ENCODE measurements around the gene RYR1. TPM values are rescaled to one million over a fixed set of nuclear protein-coding genes. Genes with fewer than 3 reads are reported as not detected.

RYR1 gene
- total RNA-seq, 2 experiments from 2014 or later, result 0.54 to 1.4 TPM

DNA sequence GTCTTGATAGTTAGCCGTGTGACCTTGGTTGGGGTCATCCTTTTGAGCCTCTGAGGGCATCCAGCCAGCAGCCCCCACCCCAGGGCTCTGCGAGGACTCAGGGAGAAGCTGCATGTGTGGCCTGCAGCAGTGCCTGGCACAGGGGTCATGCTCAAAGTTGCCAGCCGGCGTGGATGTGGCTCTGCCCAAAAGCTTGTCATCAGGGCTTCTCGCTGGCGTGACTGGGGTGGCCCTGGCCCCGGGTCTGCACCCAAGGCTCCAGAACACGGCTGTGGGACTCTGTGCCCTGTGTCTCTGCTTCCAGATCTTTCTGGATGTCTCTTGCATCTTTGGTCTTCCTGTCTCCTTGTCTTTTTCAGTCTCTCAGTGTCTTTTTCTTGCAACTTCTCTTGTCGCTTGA, 90.9 kb downstream of the RYR1 start:
- POLR2A ChIA-PET, result no interaction called here

GRCh38 chr19:38524994-38525634, 91.6 kb downstream of the RYR1 start:
- TF ChIP-seq, protein P1, sequence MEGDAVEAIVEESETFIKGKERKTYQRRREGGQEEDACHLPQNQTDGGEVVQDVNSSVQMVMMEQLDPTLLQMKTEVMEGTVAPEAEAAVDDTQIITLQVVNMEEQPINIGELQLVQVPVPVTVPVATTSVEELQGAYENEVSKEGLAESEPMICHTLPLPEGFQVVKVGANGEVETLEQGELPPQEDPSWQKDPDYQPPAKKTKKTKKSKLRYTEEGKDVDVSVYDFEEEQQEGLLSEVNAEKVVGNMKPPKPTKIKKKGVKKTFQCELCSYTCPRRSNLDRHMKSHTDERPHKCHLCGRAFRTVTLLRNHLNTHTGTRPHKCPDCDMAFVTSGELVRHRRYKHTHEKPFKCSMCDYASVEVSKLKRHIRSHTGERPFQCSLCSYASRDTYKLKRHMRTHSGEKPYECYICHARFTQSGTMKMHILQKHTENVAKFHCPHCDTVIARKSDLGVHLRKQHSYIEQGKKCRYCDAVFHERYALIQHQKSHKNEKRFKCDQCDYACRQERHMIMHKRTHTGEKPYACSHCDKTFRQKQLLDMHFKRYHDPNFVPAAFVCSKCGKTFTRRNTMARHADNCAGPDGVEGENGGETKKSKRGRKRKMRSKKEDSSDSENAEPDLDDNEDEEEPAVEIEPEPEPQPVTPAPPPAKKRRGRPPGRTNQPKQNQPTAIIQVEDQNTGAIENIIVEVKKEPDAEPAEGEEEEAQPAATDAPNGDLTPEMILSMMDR (conservative IDR thresholded peaks at IDR 0.05; ENCODE audit: low read length), result no peak
- TF ChIP-seq EZH2phosphoT487 (IDR thresholded peaks at IDR 0.05; ENCODE audit: borderline replicate concordance, low read depth, low read length), result no peak
- intact Hi-C loops (cut with micrococcal nuclease; ENCODE audit: unreplicated experiment), result no loop called here
- H3K4me1 ChIP-seq (ENCODE audit: insufficient read depth, low read length, poor library complexity, severe bottlenecking), result no peaks in the 10 kb centered on the region
- H3K36me3 ChIP-seq (ENCODE audit: insufficient read depth, low read length), result no peaks in the 10 kb centered on the region
- no peak for DNase-seq (ENCODE audit: low spot score)
- H3K79me2 ChIP-seq (ENCODE audit: insufficient read depth, low read depth, low read length), result no peaks in the 10 kb centered on the region
- H4K20me1 ChIP-seq (ENCODE audit: insufficient read depth, low read length), result no peaks in the 10 kb centered on the region
- no peak overlapping the region for H3K4me3 ChIP-seq (ENCODE audit: low read depth, low read length, poor library complexity, severe bottlenecking)
- POLR2A ChIA-PET, result no interaction called here
- H3K9me3 ChIP-seq (ENCODE audit: low read length), result no peaks in the 10 kb centered on the region
- H3K9me2 ChIP-seq (ENCODE audit: insufficient read depth, low read length), result no peaks in the 10 kb centered on the region
- no peak overlapping the region for H3K27ac ChIP-seq (ENCODE audit: low read depth, low read length, poor library complexity, severe bottlenecking)
- CTCF ChIA-PET (ENCODE audit: unreplicated experiment), result no interaction called here
- no peak overlapping the region for H2AFZ ChIP-seq (ENCODE audit: low read length)
- BruUV-seq (replicated peaks), result no TSS peak
- no peak overlapping the region for H3K4me2 ChIP-seq (ENCODE audit: low read length)

More for the DNA sequence above, 90.9 kb downstream of the RYR1 start:
- intact Hi-C loops (cut with micrococcal nuclease; ENCODE audit: unreplicated experiment), result no loop called here
- Histone ChIP-seq H3K9me2 (ENCODE audit: insufficient read depth, low read length) (no peaks in the 10 kb centered on the region), H3K4me3 (ENCODE audit: low read depth, low read length, poor library complexity, severe bottlenecking) (no peak overlapping the region), H3K79me2 (ENCODE audit: insufficient read depth, low read depth, low read length) (no peaks in the 10 kb centered on the region), H3K9me3 (ENCODE audit: low read length) (no peaks in the 10 kb centered on the region), H3K27ac (ENCODE audit: low read depth, low read length, poor library complexity, severe bottlenecking) (no peak overlapping the region), H2AFZ (ENCODE audit: low read length) (no peak overlapping the region), H4K20me1 (ENCODE audit: insufficient read depth, low read length) (no peaks in the 10 kb centered on the region), H3K4me1 (ENCODE audit: insufficient read depth, low read length, poor library complexity, severe bottlenecking) (no peaks in the 10 kb centered on the region), H3K36me3 (ENCODE audit: insufficient read depth, low read length) (no peaks in the 10 kb centered on the region), H3K4me2 (ENCODE audit: low read length) (no peak overlapping the region)
- no TSS peak for BruUV-seq (replicated peaks)
- no peak for DNase-seq (ENCODE audit: low spot score)
- CTCF ChIA-PET (ENCODE audit: unreplicated experiment), result no interaction called here
- TF ChIP-seq, protein P1 (conservative IDR thresholded peaks at IDR 0.05; ENCODE audit: low read length), result no peak
- no peak for TF ChIP-seq EZH2phosphoT487 (IDR thresholded peaks at IDR 0.05; ENCODE audit: borderline replicate concordance, low read depth, low read length)

GRCh38 chr19:38526430-38526829, 92.9 kb downstream of the RYR1 start:
- no peak overlapping the region for H2AFZ ChIP-seq (ENCODE audit: low read length)
- DNase-seq (ENCODE audit: low spot score), result no peak
- H3K9me2 ChIP-seq (ENCODE audit: insufficient read depth, low read length), result no peaks in the 10 kb centered on the region
- ChIA-PET POLR2A (no interaction called here), CTCF (ENCODE audit: unreplicated experiment) (no interaction called here)
- H3K4me1 ChIP-seq (ENCODE audit: insufficient read depth, low read length, poor library complexity, severe bottlenecking), result no peaks in the 10 kb centered on the region
- H3K27ac ChIP-seq (ENCODE audit: low read depth, low read length, poor library complexity, severe bottlenecking), result no peak overlapping the region
- no peaks in the 10 kb centered on the region for H3K9me3 ChIP-seq (ENCODE audit: low read length)
- H3K4me3 ChIP-seq (ENCODE audit: low read depth, low read length, poor library complexity, severe bottlenecking), result no peak overlapping the region
- no peak overlapping the region for H3K4me2 ChIP-seq (ENCODE audit: low read length)
- intact Hi-C loops (cut with micrococcal nuclease; ENCODE audit: unreplicated experiment), result no loop called here
- H3K36me3 ChIP-seq (ENCODE audit: insufficient read depth, low read length), result no peaks in the 10 kb centered on the region
- TF ChIP-seq EZH2phosphoT487 (IDR thresholded peaks at IDR 0.05; ENCODE audit: borderline replicate concordance, low read depth, low read length), result no peak
- TF ChIP-seq, protein P1 (conservative IDR thresholded peaks at IDR 0.05; ENCODE audit: low read length), result no peak
- BruUV-seq (replicated peaks), result no TSS peak
- H3K79me2 ChIP-seq (ENCODE audit: insufficient read depth, low read depth, low read length), result no peaks in the 10 kb centered on the region
- H4K20me1 ChIP-seq (ENCODE audit: insufficient read depth, low read length), result no peaks in the 10 kb centered on the region

All from OCI-LY7 (cell line).